Dendritic cell treated with granulocyte-macrophage colony-stimulating factor and Interleukin-4, amounts not matched to agents 40 ng/mL and 50 ng/mL, for 4 days (primary cell): ENCODE measurements around the gene RAET1G.
"Not testable (repeated sequence)": the region's sequence is repeated elsewhere in the genome, so short reads cannot be mapped to it uniquely, and the experiment has no call there.

Source experiments
- H3K27ac Mint-ChIP-seq: one replicate; pipeline ENCODE4 v1.8.0; 2022; ENCODE audit warnings: mild to moderate bottlenecking, mixed read lengths
- H3K27me3 Mint-ChIP-seq: one replicate; pipeline ENCODE4 v1.8.0; 2022; ENCODE audit warnings: mild to moderate bottlenecking, mixed read lengths
- H3K36me3 Mint-ChIP-seq: one replicate; pipeline ENCODE4 v1.8.0; 2022; ENCODE audit warnings: low read depth, mixed read lengths
- H3K4me1 Mint-ChIP-seq: one replicate; pipeline ENCODE4 v1.8.0; 2022; ENCODE audit warnings: low read depth, mixed read lengths
- H3K4me3 Mint-ChIP-seq: one replicate; pipeline ENCODE4 v1.8.0; 2022; ENCODE audit warnings: mild to moderate bottlenecking, moderate library complexity, mixed read lengths
- H3K9me3 Mint-ChIP-seq: one replicate; pipeline ENCODE4 v1.8.0; 2022; ENCODE audit warnings: mixed read lengths
- intact Hi-C: fragments of 100-400 bp; cut with micrococcal nuclease; formaldehyde crosslinking; loops from one replicate; pipeline ENCODE4 v1.15.0; 2022

RAET1G gene

GRCh38 chr6:149919834-149920225 lies 3.1 kb downstream of the RAET1G start:
- H3K4me1 Mint-ChIP-seq, result peaks cover 18% of the 10 kb centered on the region
- H3K27me3 Mint-ChIP-seq, result peaks cover 60% of the 10 kb centered on the region
- intact Hi-C loops, result no loop called here
- H3K9me3 Mint-ChIP-seq, result no peaks in the 10 kb centered on the region
- no peak overlapping the region for H3K27ac Mint-ChIP-seq
- no peaks in the 10 kb centered on the region for H3K36me3 Mint-ChIP-seq
- no peak overlapping the region for H3K4me3 Mint-ChIP-seq

GRCh38 chr6:149919126-149919833 lies 3.6 kb downstream of the RAET1G start:
- Mint-ChIP-seq H3K27me3 (peaks cover 55% of the 10 kb centered on the region), H3K4me1 (peaks cover 18% of the 10 kb centered on the region)
- H3K9me3 Mint-ChIP-seq, H3K36me3 Mint-ChIP-seq, intact Hi-C loops, H3K27ac Mint-ChIP-seq, H3K4me3 Mint-ChIP-seq: not testable (repeated sequence)

GRCh38 chr6:149918151-149918905 lies 4.6 kb downstream of the RAET1G start:
- H3K4me3 Mint-ChIP-seq, result no peak overlapping the region
- peaks cover 46% of the 10 kb centered on the region for H3K27me3 Mint-ChIP-seq
- no peaks in the 10 kb centered on the region for H3K9me3 Mint-ChIP-seq
- no peak overlapping the region for H3K27ac Mint-ChIP-seq
- H3K36me3 Mint-ChIP-seq, result no peaks in the 10 kb centered on the region
- intact Hi-C loops, result no loop called here
- H3K4me1 Mint-ChIP-seq, result peaks cover 15% of the 10 kb centered on the region

GRCh38 chr6:149917679-149918078 lies 5.2 kb downstream of the RAET1G start:
- H3K9me3 Mint-ChIP-seq, result no peaks in the 10 kb centered on the region
- H3K27me3 Mint-ChIP-seq, result peaks cover 43% of the 10 kb centered on the region
- peaks cover 9% of the 10 kb centered on the region for H3K4me1 Mint-ChIP-seq

GRCh38 chr6:149915970-149916865 lies 6.7 kb downstream of the RAET1G start:
- Mint-ChIP-seq H3K9me3 (no peaks in the 10 kb centered on the region), H3K4me1 (no peaks in the 10 kb centered on the region), H3K27ac (no peak overlapping the region), H3K27me3 (peaks cover 28% of the 10 kb centered on the region), H3K36me3 (no peaks in the 10 kb centered on the region), H3K4me3 (no peak overlapping the region)
- intact Hi-C loops, result no loop called here

More at GRCh38 chr6:149917679-149918078, 5.2 kb downstream of the RAET1G start:
- Mint-ChIP-seq H3K4me3 (no peak overlapping the region), H3K27ac (no peak overlapping the region), H3K36me3 (no peaks in the 10 kb centered on the region)
- intact Hi-C loops, result no loop called here

GRCh38 chr6:149913540-149914240 lies 9.2 kb downstream of the RAET1G start:
- Mint-ChIP-seq H3K36me3 (no peaks in the 10 kb centered on the region), H3K9me3 (peaks cover 4% of the 10 kb centered on the region), H3K4me3 (no peak overlapping the region), H3K27me3 (peaks cover 10% of the 10 kb centered on the region), H3K27ac (no peak overlapping the region), H3K4me1 (no peaks in the 10 kb centered on the region)
- intact Hi-C loops, result no loop called here

GRCh38 chr6:149913085-149913484 lies 9.8 kb downstream of the RAET1G start:
- Mint-ChIP-seq H3K36me3 (no peaks in the 10 kb centered on the region), H3K9me3 (peaks cover 10% of the 10 kb centered on the region), H3K27me3 (peaks cover 5% of the 10 kb centered on the region), H3K4me1 (no peaks in the 10 kb centered on the region), H3K4me3 (no peak overlapping the region), H3K27ac (no peak overlapping the region)
- intact Hi-C loops, result no loop called here

- H3K36me3 Mint-ChIP-seq, intact Hi-C loops, H3K27ac Mint-ChIP-seq, H3K4me3 Mint-ChIP-seq, H3K4me1 Mint-ChIP-seq, H3K27me3 Mint-ChIP-seq: not testable (repeated sequence)
- H3K9me3 Mint-ChIP-seq, result peaks cover 14% of the 10 kb centered on the region
Measured at GRCh38 chr6:149912680-149913079, 10.2 kb downstream of the RAET1G start.

- no peaks in the 10 kb centered on the region for H3K36me3 Mint-ChIP-seq
- peaks cover 5% of the 10 kb centered on the region for H3K27me3 Mint-ChIP-seq
- H3K27ac Mint-ChIP-seq, result no peak overlapping the region
- intact Hi-C loops, result no loop called here
- peaks cover 19% of the 10 kb centered on the region for H3K9me3 Mint-ChIP-seq
- no peak overlapping the region for H3K4me3 Mint-ChIP-seq
- H3K4me1 Mint-ChIP-seq, result no peaks in the 10 kb centered on the region
Measured at GRCh38 chr6:149910721-149911151, 12.2 kb downstream of the RAET1G start.

GRCh38 chr6:149909701-149910470 lies 13.0 kb downstream of the RAET1G start:
- H3K27ac Mint-ChIP-seq, result no peak overlapping the region
- H3K36me3 Mint-ChIP-seq, result no peaks in the 10 kb centered on the region
- intact Hi-C loops, result no loop called here
- H3K4me1 Mint-ChIP-seq, result no peaks in the 10 kb centered on the region
- peaks cover 5% of the 10 kb centered on the region for H3K27me3 Mint-ChIP-seq
- H3K4me3 Mint-ChIP-seq, result no peak overlapping the region
- peaks cover 19% of the 10 kb centered on the region for H3K9me3 Mint-ChIP-seq

GRCh38 chr6:149908480-149908879 lies 14.4 kb downstream of the RAET1G start:
- H3K27ac Mint-ChIP-seq, H3K4me3 Mint-ChIP-seq, intact Hi-C loops, H3K27me3 Mint-ChIP-seq, H3K36me3 Mint-ChIP-seq, H3K4me1 Mint-ChIP-seq: not testable (repeated sequence)
- peaks cover 19% of the 10 kb centered on the region for H3K9me3 Mint-ChIP-seq

- intact Hi-C loops, result no loop called here
- H3K4me3 Mint-ChIP-seq, result no peak overlapping the region
Measured at GRCh38 chr6:149907317-149907716, 15.6 kb downstream of the RAET1G start.

GRCh38 chr6:149906405-149906804 lies 16.5 kb downstream of the RAET1G start:
- H3K4me3 Mint-ChIP-seq, result no peak overlapping the region
- intact Hi-C loops, result no loop called here
- no peak overlapping the region for H3K27ac Mint-ChIP-seq
- H3K27me3 Mint-ChIP-seq, result peaks cover 2% of the 10 kb centered on the region
- no peaks in the 10 kb centered on the region for H3K36me3 Mint-ChIP-seq
- no peaks in the 10 kb centered on the region for H3K4me1 Mint-ChIP-seq
- peaks cover 19% of the 10 kb centered on the region for H3K9me3 Mint-ChIP-seq

More at GRCh38 chr6:149907317-149907716, 15.6 kb downstream of the RAET1G start:
- H3K4me1 Mint-ChIP-seq, result no peaks in the 10 kb centered on the region
- peaks cover 19% of the 10 kb centered on the region for H3K9me3 Mint-ChIP-seq
- peaks cover 2% of the 10 kb centered on the region for H3K27me3 Mint-ChIP-seq
- no peak overlapping the region for H3K27ac Mint-ChIP-seq
- no peaks in the 10 kb centered on the region for H3K36me3 Mint-ChIP-seq
